ENCODE data around the gene CSMD2.

DNA sequence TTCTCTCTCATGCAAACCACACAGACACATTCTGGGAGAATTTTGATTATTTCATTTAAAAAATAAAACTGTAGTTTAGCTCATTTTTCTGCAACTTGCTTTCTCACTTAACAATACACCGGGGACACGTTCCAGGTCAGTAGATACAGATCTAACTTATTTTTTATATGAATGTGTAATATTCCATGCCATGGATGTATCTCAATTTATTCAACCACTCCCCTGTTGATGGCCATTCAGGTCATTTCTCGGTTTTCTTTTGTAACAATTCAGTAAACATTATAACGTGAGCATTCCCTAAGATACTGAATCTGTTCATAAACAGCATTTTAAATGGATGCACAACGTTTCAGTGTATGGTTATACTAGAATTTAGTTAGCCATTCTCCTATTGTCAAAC, 64.7 kb downstream of the CSMD2 start:
- TF ChIP-seq POLR2A (IDR thresholded peaks at IDR 0.05) (no peak), EP300 (IDR thresholded peaks at IDR 0.05) (no peak)

All from sigmoid colon (tissue), 4 donors.